ENCODE data around the gene RFX2.
"Not testable (repeated sequence)": the region's sequence is repeated elsewhere in the genome, so short reads cannot be mapped to it uniquely, and the experiment has no call there.

Gene RFX2

DNA sequence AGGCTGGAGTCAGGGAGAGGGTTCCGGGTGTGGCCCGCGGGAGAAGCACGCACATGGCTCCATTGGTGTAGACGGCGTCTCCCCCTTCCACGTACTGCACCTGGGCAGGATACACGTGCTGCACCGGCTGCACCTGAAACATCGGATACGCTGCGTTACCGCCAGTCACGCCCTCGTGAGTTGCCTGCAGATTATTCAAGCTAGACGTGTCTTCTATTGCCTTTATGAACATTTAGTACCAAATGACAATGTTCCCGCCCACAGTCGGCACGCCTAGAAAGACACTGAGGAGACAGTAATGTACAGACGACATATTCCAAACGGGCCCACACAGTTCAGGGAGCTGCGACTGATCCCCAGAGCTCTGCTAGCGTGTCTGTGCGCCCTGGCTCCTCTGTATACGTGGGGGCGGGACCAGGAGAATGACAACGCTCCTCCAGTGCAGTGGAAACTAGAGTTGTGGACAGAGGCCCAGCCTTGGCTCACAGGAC lies 68.3 kb downstream of the RFX2 start:
- DNase-seq: peak in 39 of 56 donors; percentile 13 to 91 (median 51)

- DNase-seq: no peak
These were observed 69.2 kb downstream of the RFX2 start for GRCh38 chr19:6041071-6041470.

- DNase-seq: no peak
These were observed 70.6 kb downstream of the RFX2 start for GRCh38 chr19:6039566-6040225.

GRCh38 chr19:6038634-6039405 lies 71.5 kb downstream of the RFX2 start:
- DNase-seq: no peak

- DNase-seq: no peak
These were observed 75.3 kb downstream of the RFX2 start for GRCh38 chr19:6035026-6035425.

GRCh38 chr19:6034512-6034911 lies 75.8 kb downstream of the RFX2 start:
- no peak for DNase-seq

GRCh38 chr19:6033744-6034264 lies 76.5 kb downstream of the RFX2 start:
- DNase-seq: no peak

GRCh38 chr19:6032827-6033226 lies 77.5 kb downstream of the RFX2 start:
- no peak for DNase-seq

- no peak for DNase-seq
These were observed 77.9 kb downstream of the RFX2 start for GRCh38 chr19:6032381-6032780.

DNA sequence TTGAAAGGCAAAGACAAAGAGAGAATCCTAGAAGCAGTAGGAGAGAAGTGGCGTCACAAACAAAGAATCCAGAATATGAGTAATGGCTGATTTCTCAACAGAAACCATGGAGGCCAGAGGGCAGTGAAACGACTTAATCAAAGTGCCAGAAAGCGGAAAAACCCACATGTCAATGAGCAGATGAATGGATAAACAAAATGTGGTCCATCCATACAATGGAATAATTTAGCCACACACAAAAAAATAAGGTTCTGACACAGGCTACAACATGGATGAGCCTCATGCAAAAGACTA lies 80.1 kb downstream of the RFX2 start:
- no peak for DNase-seq

GRCh38 chr19:6026390-6027227 lies 83.7 kb downstream of the RFX2 start:
- no peak for DNase-seq

- not testable (repeated sequence) for DNase-seq
These were observed 85.5 kb downstream of the RFX2 start for GRCh38 chr19:6024756-6025155.

GRCh38 chr19:6023936-6024335 lies 86.4 kb downstream of the RFX2 start:
- DNase-seq: no peak

- DNase-seq: no peak
These were observed 87.1 kb downstream of the RFX2 start for GRCh38 chr19:6023085-6023682.

- DNase-seq: peak in 1 of 56 donors; percentile 15
These were observed 87.7 kb downstream of the RFX2 start for GRCh38 chr19:6022570-6023064.

- peak in 50 of 56 donors; percentile 2 to 83 (median 34) for DNase-seq
These were observed 88.3 kb downstream of the RFX2 start for GRCh38 chr19:6021878-6022569.

- DNase-seq: no peak
These were observed 89.1 kb downstream of the RFX2 start for GRCh38 chr19:6020972-6021805.

DNA sequence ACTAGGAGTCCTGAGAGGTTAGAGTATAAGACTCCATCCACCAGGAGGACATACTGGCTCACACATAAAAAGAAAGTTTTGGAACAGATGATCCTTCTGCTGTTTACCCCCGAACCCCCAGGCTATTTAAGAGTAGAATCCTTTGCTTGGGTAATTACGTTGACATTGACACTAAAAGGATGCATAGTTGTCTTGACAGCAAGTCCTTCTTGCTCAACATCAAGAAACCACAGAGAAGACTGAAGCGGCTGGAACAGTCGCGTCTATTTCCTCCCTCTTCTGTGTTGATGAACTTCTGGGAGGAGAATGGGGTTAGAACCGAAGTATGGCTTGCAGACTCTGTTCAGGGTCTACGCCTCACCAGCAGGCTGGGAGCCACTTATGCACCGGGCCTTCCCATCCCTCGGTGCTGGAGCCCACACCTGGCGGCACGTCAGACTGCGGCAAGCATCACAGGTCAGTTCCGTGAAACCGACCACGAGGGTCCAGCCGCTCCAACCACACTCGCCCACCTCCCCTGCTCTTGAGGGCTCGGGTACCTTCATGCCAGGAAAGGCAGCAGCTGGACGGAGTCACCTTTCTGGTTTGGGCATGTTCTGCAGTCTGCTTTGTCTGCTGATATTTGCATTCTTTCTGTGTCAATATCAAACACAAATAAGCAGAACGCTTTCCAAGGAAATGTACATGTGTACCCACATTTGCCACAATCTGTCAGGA lies 90.0 kb downstream of the RFX2 start:
- DNase-seq: no peak

GRCh38 chr19:6018786-6019185 lies 91.5 kb downstream of the RFX2 start:
- no peak for DNase-seq
